SK-N-SH (cell line): Measurements from ENCODE around the gene CHAT. TPM values are rescaled to one million over a fixed set of nuclear protein-coding genes. Genes with fewer than 3 reads are reported as not detected.

Experiments
- CTCF ChIA-PET: fragments of 300-600, 350-600 bp; formaldehyde crosslinking; extraction: SDS; loops from one replicate; lab custom pipeline; 2021; lab: Yijun Ruan, JAX
- POLR2A ChIA-PET: fragments of 350-600 bp; sonication (Branson Sonifier 250); formaldehyde crosslinking; extraction: SDS; loops from one replicate; lab custom pipeline; 2020; ENCODE audit warnings: antibody characterized with exemption, inconsistent platforms; lab: Yijun Ruan, JAX
- DNase-seq: peaks from one replicate; pipeline ENCODE4 v3.0.0; 2012
- H2AFZ ChIP-seq: fragments of 200-600 bp; sonication (generic); 2 replicates; pipeline ENCODE4 v1.8.1; 2016; ENCODE audit warnings: antibody characterized with exemption, mild to moderate bottlenecking, low read depth
- H3F3A ChIP-seq: fragments of 200-600 bp; sonication (generic); replicated peaks from 2 replicates; pipeline ENCODE3; 2016; ENCODE audit warnings: antibody characterized with exemption, mild to moderate bottlenecking; ENCODE audit not compliant: insufficient read depth
- H3K27ac ChIP-seq, 2 experiments: fragments of 200-500 bp in 1 of 2; fragments of 200-600 bp in 1 of 2; sonication (Bioruptor generic) in 1 of 2; sonication (generic), shearing (Covaris generic) in 1 of 2; 2 replicates each; pipeline versions ENCODE4 v1.5.1 to v1.6.1; 2014 to 2016; ENCODE audit warnings: low read depth in 2 of 2, inconsistent platforms in 1 of 2, low read length in 1 of 2, mild to moderate bottlenecking in 1 of 2, mixed read lengths in 1 of 2
- H3K27me3 ChIP-seq: fragments of 200-600 bp; sonication (generic), shearing (Covaris generic); 2 replicates; pipeline ENCODE4 v1.6.1; 2016; ENCODE audit warnings: mixed run types; ENCODE audit not compliant: insufficient read depth
- H3K36me3 ChIP-seq, 2 experiments: fragments of 200-500 bp in 1 of 2; fragments of 200-600 bp in 1 of 2; sonication (Bioruptor generic) in 1 of 2; sonication (generic) in 1 of 2; replicated peaks in 1 of 2; 2 replicates each; pipeline versions ENCODE3 to v1.5.1; 2014 to 2016; ENCODE audit warnings: low read length in 1 of 2, mild to moderate bottlenecking in 1 of 2; ENCODE audit not compliant: insufficient read depth in 2 of 2, control insufficient read depth in 1 of 2
- H3K4me1 ChIP-seq, 2 experiments: fragments of 200-500 bp in 1 of 2; fragments of 200-600 bp in 1 of 2; sonication (Bioruptor generic) in 1 of 2; sonication (generic), shearing (Covaris generic) in 1 of 2; 2 replicates each; pipeline versions ENCODE4 v1.5.1 to v1.6.1; 2014 to 2016; ENCODE audit warnings: low read depth in 1 of 2, low read length in 1 of 2, mixed run types in 1 of 2; ENCODE audit not compliant: insufficient read depth in 2 of 2, control insufficient read depth in 1 of 2
- H3K4me2 ChIP-seq: fragments of 200-600 bp; sonication (generic), shearing (Covaris generic); 2 replicates; pipeline ENCODE4 v1.6.1; 2017; ENCODE audit warnings: mixed run types
- H3K4me3 ChIP-seq, 2 experiments: fragments of 200-500 bp in 1 of 2; fragments of 200-600 bp in 1 of 2; sonication (Bioruptor generic) in 1 of 2; sonication (generic), shearing (Covaris generic) in 1 of 2; 2 replicates each; pipeline versions ENCODE4 v1.5.1 to v1.8.1; 2014 to 2016; ENCODE audit warnings: low read depth in 2 of 2, inconsistent platforms in 1 of 2, low read length in 1 of 2, mild to moderate bottlenecking in 1 of 2, mixed read lengths in 1 of 2, moderate library complexity in 1 of 2
- H3K79me2 ChIP-seq: fragments of 200-600 bp; sonication (generic); 2 replicates; pipeline ENCODE4 v1.8.1; 2017; ENCODE audit warnings: mild to moderate bottlenecking; ENCODE audit not compliant: insufficient read depth
- H3K9ac ChIP-seq: fragments of 200-600 bp; sonication (generic); 2 replicates; pipeline ENCODE4 v1.6.1; 2017; ENCODE audit warnings: mixed run types
- H3K9me2 ChIP-seq: fragments of 200-600 bp; sonication (generic); 2 replicates; pipeline ENCODE4 v1.6.1; 2017; ENCODE audit warnings: mixed run types
- H3K9me3 ChIP-seq: fragments of 200-600 bp; sonication (generic); 2 replicates; pipeline ENCODE4 v1.6.1; 2017; ENCODE audit warnings: mixed run types, mild to moderate bottlenecking, moderate library complexity
- H4K20me1 ChIP-seq: fragments of 200-600 bp; sonication (generic); 2 replicates; pipeline ENCODE4 v1.6.1; 2017; ENCODE audit warnings: mild to moderate bottlenecking, mixed run types; ENCODE audit not compliant: insufficient read depth
- EP300 ChIP-seq, 2 experiments: IDR thresholded peaks; 2 replicates each; pipeline versions ENCODE4 v1.4.0 to v1.6.1; 2012; ENCODE audit warnings: borderline replicate concordance in 1 of 2, low read depth in 1 of 2, low read length in 1 of 2
- EZH2phosphoT487 ChIP-seq: fragments of 200-600 bp; sonication (generic); IDR thresholded peaks from 2 replicates; pipeline ENCODE4 v1.6.1; 2017; ENCODE audit warnings: low read depth, mixed run types, mild to moderate bottlenecking, antibody characterized with exemption, moderate library complexity, borderline replicate concordance
- FOSL2 ChIP-seq: IDR thresholded peaks from 2 replicates; pipeline ENCODE4 v1.4.0; 2012; ENCODE audit warnings: low read depth, mild to moderate bottlenecking, moderate library complexity, borderline replicate concordance
- FOXJ3 ChIP-seq: sonication (generic); formaldehyde crosslinking; IDR thresholded peaks from 2 replicates; pipeline ENCODE4 v1.5.1; 2020; ENCODE audit warnings: mild to moderate bottlenecking, missing genetic modification reagents
- GATA2 ChIP-seq: sonication (generic); formaldehyde crosslinking; IDR thresholded peaks from 2 replicates; pipeline ENCODE4 v1.5.0; 2020; ENCODE audit warnings: mild to moderate bottlenecking, missing genetic modification reagents
- JUND ChIP-seq: IDR thresholded peaks from 2 replicates; pipeline ENCODE4 v1.4.0; 2012
- MXI1 ChIP-seq: IDR thresholded peaks from 2 replicates; pipeline ENCODE4 v1.6.1; 2012; ENCODE audit warnings: mild to moderate bottlenecking, low read depth, low read length, improper control_type of control experiment
- NFIC ChIP-seq: IDR thresholded peaks from 2 replicates; pipeline ENCODE4 v1.4.0; 2012; ENCODE audit warnings: borderline replicate concordance
- POLR2AphosphoS5 ChIP-seq: IDR thresholded peaks from 2 replicates; pipeline ENCODE4 v1.6.1; 2012; ENCODE audit warnings: low read depth, low read length
- SIN3A ChIP-seq: IDR thresholded peaks from 2 replicates; pipeline ENCODE4 v1.6.1; 2012; ENCODE audit warnings: low read depth, mild to moderate bottlenecking, low read length, moderate library complexity, borderline replicate concordance
- SMC3 ChIP-seq: IDR thresholded peaks from 2 replicates; pipeline ENCODE4 v1.6.1; 2012; ENCODE audit warnings: low read depth, low read length, improper control_type of control experiment
- TCF12 ChIP-seq: IDR thresholded peaks from 2 replicates; pipeline ENCODE4 v1.4.0; 2012
- TEAD4 ChIP-seq: IDR thresholded peaks from 2 replicates; pipeline ENCODE4 v1.4.0; 2012; ENCODE audit warnings: mild to moderate bottlenecking, borderline replicate concordance; ENCODE audit not compliant: insufficient read depth
- YY1 ChIP-seq: IDR thresholded peaks from 2 replicates; pipeline ENCODE4 v1.4.0; 2012; ENCODE audit warnings: low read depth, mild to moderate bottlenecking
- WGBS: methylation state at CpG from one replicate; pipeline ENCODE4 v1.1.6; 2017; ENCODE audit warnings: low lambda C conversion rate; 5-methylcytosine and 5-hydroxymethylcytosine counted together
- polyA plus RNA-seq, 3 experiments: library from polyadenylated mRNA; depleted of rRNA; stranded (reverse); fragments of >200 nt; gene quantifications; 2 replicates each; pipeline ENCODE4 v1.2.3, GENCODE V29; 2012
- TF ChIP-seq, protein P1 (sequence below): fragments of 200-600 bp; sonication (generic); IDR thresholded peaks from 2 replicates; pipeline ENCODE4 v1.6.1; 2017; ENCODE audit warnings: antibody characterized with exemption, mild to moderate bottlenecking, moderate library complexity
- TF ChIP-seq, protein P2 (sequence below): fragments of 150-350 bp; IDR thresholded peaks from 2 replicates; pipeline ENCODE4 v1.6.1; 2017; ENCODE audit warnings: antibody characterized with exemption, low read length, low read depth, borderline replicate concordance
- TF ChIP-seq, protein P3 (sequence below): IDR thresholded peaks from 2 replicates; pipeline ENCODE4 v1.4.0; 2012; ENCODE audit warnings: low read depth
- TF ChIP-seq, protein P4 (sequence below): fragments of 150-350 bp; IDR thresholded peaks from 2 replicates; pipeline ENCODE4 v1.6.1; 2016; ENCODE audit warnings: mild to moderate bottlenecking, low read depth, low read length
- TF ChIP-seq, protein P5 (sequence below): IDR thresholded peaks from 2 replicates; pipeline ENCODE4 v1.4.0; 2012; ENCODE audit warnings: low read depth, borderline replicate concordance

The CHAT gene
- polyA plus RNA-seq, 1 of the 3 experiments (the other 2 are of a cell fraction) = not detected

DNA sequence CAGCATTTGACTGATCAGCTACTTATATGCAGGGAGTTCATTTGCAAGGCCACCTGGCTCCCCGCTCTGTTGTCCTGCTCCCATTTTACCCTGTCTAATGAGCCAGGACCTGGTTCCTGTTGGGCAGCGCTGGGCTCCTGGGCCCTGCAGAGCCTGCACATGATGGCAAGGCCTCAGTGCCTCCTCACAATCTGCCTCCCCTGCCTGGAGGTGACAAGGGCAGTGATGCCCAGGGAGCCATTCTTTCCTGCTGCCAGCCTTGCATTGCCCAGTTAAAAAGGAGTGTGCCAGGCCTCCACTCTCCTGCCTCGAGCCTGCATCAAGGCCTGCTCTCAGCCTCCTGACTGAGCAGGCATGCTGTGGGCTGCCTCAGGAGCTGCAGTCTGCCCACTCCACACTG is 28.5 kb downstream of the CHAT start:
- Histone ChIP-seq H3K4me3 (no peak overlapping the region), H3K9me3 (no peaks in the 10 kb centered on the region), H3K9me2 (no peaks in the 10 kb centered on the region), H3K9ac (no peak overlapping the region), H4K20me1 (no peaks in the 10 kb centered on the region), H3K27ac (no peak overlapping the region), H3K4me2 (no peak overlapping the region), H3K79me2 (no peaks in the 10 kb centered on the region), H3K4me1 (no peaks in the 10 kb centered on the region), H3K36me3 (no peaks in the 10 kb centered on the region), H3K27me3 (no peaks in the 10 kb centered on the region), H3F3A (no peaks in the 10 kb centered on the region), H2AFZ (no peak overlapping the region)
- CTCF ChIA-PET = interaction anchor here (1.2 kb wide), 1 partner anchor 32 kb away, joined by 3 read pairs; the partner anchor contains the start of gene SLC18A3
- POLR2A ChIA-PET = interaction anchor here (0.7 kb wide), 1 partner anchor 32 kb away, joined by 3 read pairs; the partner anchor contains the start of gene SLC18A3
- WGBS = 56% methylated on average over 2 of the region's 3 CpGs
- TF ChIP-seq, protein P1, sequence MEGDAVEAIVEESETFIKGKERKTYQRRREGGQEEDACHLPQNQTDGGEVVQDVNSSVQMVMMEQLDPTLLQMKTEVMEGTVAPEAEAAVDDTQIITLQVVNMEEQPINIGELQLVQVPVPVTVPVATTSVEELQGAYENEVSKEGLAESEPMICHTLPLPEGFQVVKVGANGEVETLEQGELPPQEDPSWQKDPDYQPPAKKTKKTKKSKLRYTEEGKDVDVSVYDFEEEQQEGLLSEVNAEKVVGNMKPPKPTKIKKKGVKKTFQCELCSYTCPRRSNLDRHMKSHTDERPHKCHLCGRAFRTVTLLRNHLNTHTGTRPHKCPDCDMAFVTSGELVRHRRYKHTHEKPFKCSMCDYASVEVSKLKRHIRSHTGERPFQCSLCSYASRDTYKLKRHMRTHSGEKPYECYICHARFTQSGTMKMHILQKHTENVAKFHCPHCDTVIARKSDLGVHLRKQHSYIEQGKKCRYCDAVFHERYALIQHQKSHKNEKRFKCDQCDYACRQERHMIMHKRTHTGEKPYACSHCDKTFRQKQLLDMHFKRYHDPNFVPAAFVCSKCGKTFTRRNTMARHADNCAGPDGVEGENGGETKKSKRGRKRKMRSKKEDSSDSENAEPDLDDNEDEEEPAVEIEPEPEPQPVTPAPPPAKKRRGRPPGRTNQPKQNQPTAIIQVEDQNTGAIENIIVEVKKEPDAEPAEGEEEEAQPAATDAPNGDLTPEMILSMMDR = no peak
- TF ChIP-seq, protein P2, sequence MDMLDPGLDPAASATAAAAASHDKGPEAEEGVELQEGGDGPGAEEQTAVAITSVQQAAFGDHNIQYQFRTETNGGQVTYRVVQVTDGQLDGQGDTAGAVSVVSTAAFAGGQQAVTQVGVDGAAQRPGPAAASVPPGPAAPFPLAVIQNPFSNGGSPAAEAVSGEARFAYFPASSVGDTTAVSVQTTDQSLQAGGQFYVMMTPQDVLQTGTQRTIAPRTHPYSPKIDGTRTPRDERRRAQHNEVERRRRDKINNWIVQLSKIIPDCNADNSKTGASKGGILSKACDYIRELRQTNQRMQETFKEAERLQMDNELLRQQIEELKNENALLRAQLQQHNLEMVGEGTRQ = no peak
- TF ChIP-seq POLR2AphosphoS5 = no peak
- no peak for TF ChIP-seq EZH2phosphoT487
- no peak for TF ChIP-seq GATA2 (CRISPR knock-in tag)
- TF ChIP-seq, protein P3, sequence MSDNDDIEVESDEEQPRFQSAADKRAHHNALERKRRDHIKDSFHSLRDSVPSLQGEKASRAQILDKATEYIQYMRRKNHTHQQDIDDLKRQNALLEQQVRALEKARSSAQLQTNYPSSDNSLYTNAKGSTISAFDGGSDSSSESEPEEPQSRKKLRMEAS = no peak
- no peak for TF ChIP-seq EP300 (IDR thresholded peaks at IDR 0.05; ENCODE audit: borderline replicate concordance in 1 of 2, low read depth in 1 of 2, low read length in 1 of 2)
- no peak for DNase-seq

DNA sequence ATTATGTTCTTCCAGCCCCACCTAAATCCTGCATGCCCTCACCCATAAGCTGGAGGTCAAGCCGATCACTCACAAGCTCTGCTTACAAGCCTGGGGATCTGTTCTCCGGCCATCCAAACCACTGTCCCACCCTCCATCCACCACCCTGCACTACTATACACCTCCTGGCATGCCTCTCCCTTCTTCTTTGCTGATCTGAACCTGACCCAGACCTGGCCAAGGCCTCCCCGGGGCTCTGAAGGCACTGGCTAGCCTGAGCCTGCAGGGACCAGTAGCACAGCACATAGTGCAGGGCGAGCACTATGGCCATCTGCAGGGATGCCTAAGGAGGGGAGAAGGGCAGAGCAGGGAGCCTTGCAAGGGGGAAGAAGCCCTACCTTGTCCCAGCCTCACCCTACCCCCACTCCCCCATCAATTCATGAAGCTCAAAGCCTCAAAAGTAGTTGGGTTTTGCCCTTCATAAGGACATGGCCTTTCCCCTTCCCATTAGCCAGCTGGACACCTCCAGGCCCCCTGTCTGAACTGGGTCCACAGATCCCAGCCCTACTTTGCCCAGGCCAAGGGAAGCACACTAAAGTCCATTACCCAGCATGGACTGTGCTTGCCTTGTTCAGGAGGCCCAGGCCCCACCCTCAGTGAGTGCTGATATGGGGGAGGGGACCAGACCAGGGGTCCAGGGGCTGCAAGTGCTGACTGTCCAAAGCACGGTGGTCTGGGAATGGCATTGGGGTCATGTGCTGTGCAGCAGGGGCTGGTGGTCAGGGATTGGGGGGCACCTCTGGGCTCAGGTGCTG is 29.6 kb downstream of the CHAT start:
- Histone ChIP-seq H3K36me3 (no peaks in the 10 kb centered on the region), H3K9me2 (no peaks in the 10 kb centered on the region), H2AFZ (no peak overlapping the region), H3K4me3 (no peak overlapping the region), H3K4me1 (no peaks in the 10 kb centered on the region; a peak in 1 of 4 replicates), H3F3A (no peaks in the 10 kb centered on the region), H3K27me3 (no peaks in the 10 kb centered on the region), H3K4me2 (no peak overlapping the region), H4K20me1 (no peaks in the 10 kb centered on the region), H3K27ac (no peak overlapping the region), H3K9me3 (no peaks in the 10 kb centered on the region), H3K9ac (no peak overlapping the region), H3K79me2 (no peaks in the 10 kb centered on the region)
- ChIA-PET CTCF (interaction anchor here (1.2 kb wide), 1 partner anchor 33 kb away, joined by 3 read pairs; the partner anchor contains the start of gene SLC18A3), POLR2A (no interaction called here)
- TF ChIP-seq, protein P4, sequence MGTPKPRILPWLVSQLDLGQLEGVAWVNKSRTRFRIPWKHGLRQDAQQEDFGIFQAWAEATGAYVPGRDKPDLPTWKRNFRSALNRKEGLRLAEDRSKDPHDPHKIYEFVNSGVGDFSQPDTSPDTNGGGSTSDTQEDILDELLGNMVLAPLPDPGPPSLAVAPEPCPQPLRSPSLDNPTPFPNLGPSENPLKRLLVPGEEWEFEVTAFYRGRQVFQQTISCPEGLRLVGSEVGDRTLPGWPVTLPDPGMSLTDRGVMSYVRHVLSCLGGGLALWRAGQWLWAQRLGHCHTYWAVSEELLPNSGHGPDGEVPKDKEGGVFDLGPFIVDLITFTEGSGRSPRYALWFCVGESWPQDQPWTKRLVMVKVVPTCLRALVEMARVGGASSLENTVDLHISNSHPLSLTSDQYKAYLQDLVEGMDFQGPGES = no peak
- TF ChIP-seq, protein P1 = no peak
- TF ChIP-seq SMC3 (no peak), YY1 (no peak), FOXJ3 (CRISPR knock-in tag) (no peak), MXI1 (no peak), JUND (no peak), TEAD4 (no peak), TCF12 (no peak), EZH2phosphoT487 (no peak), GATA2 (CRISPR knock-in tag) (no peak), NFIC (no peak), FOSL2 (no peak), SIN3A (no peak)
- TF ChIP-seq, protein P5, sequence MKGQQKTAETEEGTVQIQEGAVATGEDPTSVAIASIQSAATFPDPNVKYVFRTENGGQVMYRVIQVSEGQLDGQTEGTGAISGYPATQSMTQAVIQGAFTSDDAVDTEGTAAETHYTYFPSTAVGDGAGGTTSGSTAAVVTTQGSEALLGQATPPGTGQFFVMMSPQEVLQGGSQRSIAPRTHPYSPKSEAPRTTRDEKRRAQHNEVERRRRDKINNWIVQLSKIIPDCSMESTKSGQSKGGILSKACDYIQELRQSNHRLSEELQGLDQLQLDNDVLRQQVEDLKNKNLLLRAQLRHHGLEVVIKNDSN = no peak
- no peak for DNase-seq
- 37% methylated on average over 5 of the region's 5 CpGs for WGBS
